HEK293T (cell line): ENCODE measurements around the gene PSEN1.

Experiments
- CTCF ChIA-PET: fragments of 350-600 bp; formaldehyde crosslinking; extraction: SDS; loops from one replicate; lab custom pipeline; 2021; ENCODE audit warnings: antibody characterized with exemption, inconsistent platforms; lab: Yijun Ruan, JAX
- POLR2A ChIA-PET: fragments of 350-600 bp; formaldehyde crosslinking; extraction: SDS; loops from one replicate; lab custom pipeline; 2020; ENCODE audit warnings: antibody characterized with exemption, inconsistent platforms; lab: Yijun Ruan, JAX
- DNase-seq: peaks from one replicate; pipeline ENCODE4 v3.0.0; 2012; ENCODE audit warnings: mixed read lengths; ENCODE audit errors: extremely low spot score
- ARNT ChIP-seq: fragments of 450-650 bp; IDR thresholded peaks from 2 replicates; pipeline ENCODE4 v1.6.1; 2017; ENCODE audit warnings: mild to moderate bottlenecking
- BHLHE40 ChIP-seq: fragments of 450-650 bp; IDR thresholded peaks from 2 replicates; pipeline ENCODE4 v1.6.1; 2016; ENCODE audit warnings: mild to moderate bottlenecking, moderate library complexity, borderline replicate concordance
- CTBP1 ChIP-seq: fragments of 450-650 bp; IDR thresholded peaks from 2 replicates; pipeline ENCODE4 v1.6.1; 2016; ENCODE audit warnings: borderline replicate concordance
- ELF4 ChIP-seq: fragments of 450-650 bp; IDR thresholded peaks from 2 replicates; pipeline ENCODE4 v1.6.1; 2017; ENCODE audit warnings: antibody characterized with exemption
- FOXA1 ChIP-seq: fragments of 450-650 bp; IDR thresholded peaks from 2 replicates; pipeline ENCODE4 v1.6.1; 2016; ENCODE audit warnings: mild to moderate bottlenecking
- FOXK2 ChIP-seq: fragments of 450-650 bp; IDR thresholded peaks from 2 replicates; pipeline ENCODE4 v1.6.1; 2016; ENCODE audit warnings: mild to moderate bottlenecking
- FOXM1 ChIP-seq: fragments of 450-650 bp; IDR thresholded peaks from 2 replicates; pipeline ENCODE4 v1.6.1; 2017; ENCODE audit warnings: mild to moderate bottlenecking, borderline replicate concordance
- HDGF ChIP-seq: fragments of 450-650 bp; IDR thresholded peaks from 2 replicates; pipeline ENCODE4 v1.6.1; 2017; ENCODE audit warnings: antibody characterized with exemption, borderline replicate concordance
- L3MBTL2 ChIP-seq: fragments of 450-650 bp; conservative IDR thresholded peaks from 2 replicates; pipeline ENCODE4 v1.6.1; 2016; ENCODE audit warnings: mild to moderate bottlenecking
- LEF1 ChIP-seq: fragments of 450-650 bp; IDR thresholded peaks from 2 replicates; pipeline ENCODE4 v1.6.1; 2017; ENCODE audit warnings: mild to moderate bottlenecking, borderline replicate concordance
- NFRKB ChIP-seq: fragments of 450-650 bp; IDR thresholded peaks from 2 replicates; pipeline ENCODE4 v1.6.1; 2016; ENCODE audit warnings: mild to moderate bottlenecking, moderate library complexity
- PKNOX1 ChIP-seq: fragments of 450-650 bp; IDR thresholded peaks from 2 replicates; pipeline ENCODE4 v1.6.1; 2016
- SP1 ChIP-seq: fragments of 450-650 bp; IDR thresholded peaks from 2 replicates; pipeline ENCODE4 v1.6.1; 2017
- SUZ12 ChIP-seq: fragments of 450-650 bp; IDR thresholded peaks from 2 replicates; pipeline ENCODE4 v1.6.1; 2016; ENCODE audit warnings: mild to moderate bottlenecking
- TARDBP ChIP-seq: fragments of 450-650 bp; IDR thresholded peaks from 2 replicates; pipeline ENCODE4 v1.6.1; 2016
- ZNF384 ChIP-seq: fragments of 450-650 bp; IDR thresholded peaks from 2 replicates; pipeline ENCODE4 v1.6.1; 2016

PSEN1 gene

GRCh38 chr14:73238424-73238852, 102.1 kb downstream of the PSEN1 start:
- CTCF ChIA-PET = interaction anchor here (0.6 kb wide), 1 partner anchor 350 kb away, joined by 5 read pairs; no protein-coding TSS in a partner anchor
- no peak for DNase-seq
- no peak for TF ChIP-seq L3MBTL2
- TF ChIP-seq ZNF384 = no peak
- no peak for TF ChIP-seq LEF1
- TF ChIP-seq CTBP1 = no peak
- POLR2A ChIA-PET = interaction anchor here (1.9 kb wide), 1 partner anchor 10 kb away, joined by 4 read pairs; no protein-coding TSS in a partner anchor

GRCh38 chr14:73238941-73239340, 102.6 kb downstream of the PSEN1 start:
- ChIA-PET CTCF (interaction anchor here (0.6 kb wide), 1 partner anchor 350 kb away, joined by 5 read pairs; no protein-coding TSS in a partner anchor), POLR2A (interaction anchor here (1.9 kb wide), 1 partner anchor 10 kb away, joined by 4 read pairs; no protein-coding TSS in a partner anchor)
- TF ChIP-seq L3MBTL2 (no peak), BHLHE40 (no peak), NFRKB (no peak), LEF1 (no peak), ELF4 (no peak), PKNOX1 (no peak), ARNT (no peak), TARDBP (no peak), FOXM1 (no peak), SP1 (no peak), CTBP1 (no peak)
- no peak for DNase-seq

GRCh38 chr14:73239393-73240241, 103.3 kb downstream of the PSEN1 start:
- ChIA-PET POLR2A (interaction anchor here (1.2 to 1.9 kb wide), 2 partner anchors 9 to 181 kb away, joined by 4 read pairs; partner anchors contain the start of gene RBM25), CTCF (no interaction called here)
- no peak for TF ChIP-seq NFRKB
- TF ChIP-seq ZNF384 = no peak
- no peak for TF ChIP-seq LEF1
- TF ChIP-seq HDGF = no peak
- no peak for TF ChIP-seq ELF4
- TF ChIP-seq TARDBP = no peak
- TF ChIP-seq FOXK2 = no peak
- TF ChIP-seq PKNOX1 = no peak
- TF ChIP-seq CTBP1 = no peak
- no peak for DNase-seq

- POLR2A ChIA-PET = interaction anchor here (1.2 kb wide), 1 partner anchor 183 kb away, joined by 4 read pairs; the partner anchor contains the start of gene RBM25
- CTCF ChIA-PET = interaction anchor here (0.6 to 0.9 kb wide), 2 partner anchors 18 to 159 kb away, joined by 3 read pairs; no protein-coding TSS in a partner anchor
- TF ChIP-seq SUZ12 = no peak
- TF ChIP-seq FOXK2 = no peak
- no peak for TF ChIP-seq L3MBTL2
- TF ChIP-seq ELF4 = no peak
- TF ChIP-seq TARDBP = no peak
- TF ChIP-seq LEF1 = no peak
- TF ChIP-seq FOXM1 = no peak
- no peak for TF ChIP-seq PKNOX1
- no peak for TF ChIP-seq ZNF384
- no peak for TF ChIP-seq CTBP1
- TF ChIP-seq NFRKB = no peak
- TF ChIP-seq ARNT = no peak
- no peak for TF ChIP-seq FOXA1
- no peak for TF ChIP-seq SP1
- no peak for TF ChIP-seq HDGF
- no peak for TF ChIP-seq BHLHE40
- no peak for DNase-seq
These were observed 104.6 kb downstream of the PSEN1 start for GRCh38 chr14:73240816-73241480.

GRCh38 chr14:73241481-73242165, 105.3 kb downstream of the PSEN1 start:
- no peak for DNase-seq
- TF ChIP-seq BHLHE40 = no peak
- TF ChIP-seq FOXA1 = no peak
- no peak for TF ChIP-seq FOXK2
- TF ChIP-seq ZNF384 = no peak
- TF ChIP-seq SUZ12 = no peak
- TF ChIP-seq TARDBP = no peak
- TF ChIP-seq SP1 = no peak
- TF ChIP-seq FOXM1 = no peak
- TF ChIP-seq NFRKB = no peak
- no peak for TF ChIP-seq CTBP1
- no peak for TF ChIP-seq PKNOX1
- TF ChIP-seq L3MBTL2 = no peak
- ChIA-PET POLR2A (no interaction called here), CTCF (no interaction called here)
